Esophagus muscularis mucosa (tissue), 4 donors: ENCODE results near the gene MYO15B.

Experiments used
- CTCF ChIP-seq, 3 experiments: fragments of 200-600 bp in 2 of 3; fragments of 450-650 bp in 1 of 3; sonication (generic) in 2 of 3; IDR thresholded peaks; one replicate each; pipeline ENCODE4 v1.5.1; 2017 to 2019; ENCODE audit warnings: antibody characterized with exemption in 3 of 3, mild to moderate bottlenecking in 2 of 3, moderate library complexity in 1 of 3
- EP300 ChIP-seq: sonication (generic); formaldehyde crosslinking; IDR thresholded peaks from one replicate; pipeline ENCODE4 v1.6.1; 2017; ENCODE audit warnings: antibody characterized with exemption
- POLR2AphosphoS5 ChIP-seq, 2 donors: sonication (generic); formaldehyde crosslinking; IDR thresholded peaks; one replicate each; pipeline ENCODE4 v1.6.1; 2017; ENCODE audit warnings: antibody characterized with exemption in 2 of 2

- TF ChIP-seq CTCF (IDR thresholded peaks at IDR 0.05) (no peak), EP300 (no peak), POLR2AphosphoS5 (IDR thresholded peaks at IDR 0.05) (no peak)
Measured at GRCh38 chr17:75571885-75572215, 15.8 kb upstream of the MYO15B start.
